HT-29 (cell line): ENCODE results near the gene FRMPD2. TPM values are rescaled to one million over a fixed set of nuclear protein-coding genes. Genes with fewer than 3 reads are reported as not detected.
"Not testable (repeated sequence)": the region's sequence is repeated elsewhere in the genome, so short reads cannot be mapped to it uniquely, and the experiment has no call there.

Experiments used
- DNase-seq: peaks from one replicate; pipeline ENCODE4 v3.0.0-alpha.2; 2015; ENCODE audit warnings: low spot score
- total RNA-seq: library from RNA; depleted of rRNA; stranded (reverse); fragments of >200 nt; shearing (Covaris generic); gene quantifications from 2 replicates; pipeline ENCODE4 v1.2.3, GENCODE V29; 2014; rRNA removed

FRMPD2 gene
- total RNA-seq, 1 experiment from 2014 or later: not detected

DNA sequence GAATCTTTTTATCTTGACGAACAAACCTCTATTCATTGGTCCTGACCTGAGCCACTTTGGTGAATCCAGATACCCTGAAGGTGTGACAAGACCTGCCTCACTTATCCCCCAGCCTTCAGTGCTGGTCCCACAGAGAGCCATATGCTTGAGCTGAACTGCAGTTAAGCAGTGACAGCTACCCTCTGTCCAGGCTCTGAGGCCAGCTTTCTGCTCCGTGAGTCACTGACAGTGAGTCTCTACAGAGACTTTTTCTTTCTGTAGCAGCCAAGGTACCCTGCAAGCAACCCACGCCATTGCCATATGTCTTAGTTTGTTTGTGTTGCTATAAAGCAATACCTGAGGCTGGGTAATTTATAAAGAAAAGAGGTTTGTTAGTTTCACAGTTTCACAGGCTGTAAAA, 133.5 kb downstream of the FRMPD2 start:
- DNase-seq: not testable (repeated sequence)

GRCh38 chr10:48139953-48140850, 134.3 kb downstream of the FRMPD2 start:
- not testable (repeated sequence) for DNase-seq

GRCh38 chr10:48128954-48129353, 145.5 kb downstream of the FRMPD2 start:
- DNase-seq: not testable (repeated sequence)

DNA sequence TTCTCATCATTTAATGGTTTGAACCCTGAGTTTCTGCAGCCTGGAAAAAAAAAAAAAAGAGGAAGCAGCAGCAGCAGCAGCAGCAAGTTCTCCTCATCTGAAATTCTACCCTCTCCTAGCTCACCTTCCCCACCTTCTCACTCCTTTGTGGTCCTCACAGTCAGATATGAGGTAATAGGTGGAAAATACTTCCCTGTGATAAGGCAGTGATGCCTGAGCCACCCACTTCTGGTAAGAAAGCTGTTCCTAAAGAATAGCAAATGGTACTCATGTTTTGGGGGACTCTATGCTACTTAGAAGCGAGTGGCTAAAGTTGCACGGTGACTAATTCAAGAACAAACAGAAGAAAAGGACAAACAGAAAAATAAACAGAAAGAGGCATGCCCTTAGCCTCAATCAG, 148.2 kb downstream of the FRMPD2 start:
- DNase-seq: not testable (repeated sequence)

DNA sequence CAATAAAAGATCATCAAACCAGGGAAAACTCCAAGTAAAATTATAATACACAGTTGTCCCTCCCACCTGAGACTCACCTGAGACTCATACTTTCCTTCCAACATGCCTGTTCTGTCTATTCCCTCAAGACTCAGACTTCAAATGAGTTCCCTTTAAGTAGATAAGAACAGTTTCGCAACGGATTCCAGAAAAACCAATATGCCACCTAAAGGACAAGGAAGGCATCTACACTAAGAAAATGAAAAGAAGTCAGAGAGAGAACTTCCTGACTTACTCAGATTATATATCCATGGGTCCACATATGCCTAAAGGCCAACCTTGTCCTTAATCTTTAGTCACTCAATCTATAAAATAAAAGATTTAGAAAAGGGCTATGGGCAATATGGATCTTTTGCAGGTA, 148.9 kb downstream of the FRMPD2 start:
- not testable (repeated sequence) for DNase-seq

- not testable (repeated sequence) for DNase-seq
Observed at GRCh38 chr10:48122618-48123017, 151.9 kb downstream of the FRMPD2 start.

DNA sequence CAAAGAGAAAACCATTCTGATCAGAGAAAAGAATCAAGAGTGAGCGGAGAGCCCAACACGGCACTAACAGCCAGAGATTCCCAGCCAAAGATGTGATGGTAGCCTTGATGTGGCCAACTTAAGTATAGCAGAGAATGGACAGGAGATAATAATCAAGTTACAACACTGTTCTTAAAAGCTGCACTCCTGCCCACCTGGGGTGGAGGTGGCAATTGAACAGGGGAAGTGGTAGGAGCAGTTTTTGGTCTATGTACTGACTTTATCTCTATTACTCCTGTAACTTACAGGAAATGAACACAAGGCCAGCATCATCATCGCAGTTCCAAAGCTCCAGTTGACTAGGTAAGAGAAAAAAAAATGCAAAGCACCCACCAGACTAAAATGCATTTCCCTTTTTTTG, 164.2 kb downstream of the FRMPD2 start:
- DNase-seq: not testable (repeated sequence)

Other genes starting within 250 kb of the FRMPD2 start
- 21.9 and 24.9 TPM in 2 replicates for gene MAPK8, start 32.0 kb upstream of the FRMPD2 start, total RNA-seq